AG09309 (cell line): ENCODE measurements around the gene PIK3C2A.
"Not testable (repeated sequence)": the region's sequence is repeated elsewhere in the genome, so short reads cannot be mapped to it uniquely, and the experiment has no call there.

ENCODE experiments used
- DNase-seq: peaks from one replicate; pipeline ENCODE4 v3.0.0-alpha.2; 2010; ENCODE audit warnings: low read depth
- H3K4me3 ChIP-seq: 2 replicates; pipeline ENCODE4 v1.5.1; 2011; ENCODE audit warnings: mild to moderate bottlenecking, low read depth, low read length, moderate library complexity; ENCODE audit not compliant: control insufficient read depth
- TF ChIP-seq, protein P1 (sequence below): IDR thresholded peaks from 2 replicates; pipeline ENCODE4 v1.5.1; 2011; ENCODE audit warnings: mild to moderate bottlenecking, low read depth, low read length, inconsistent platforms; ENCODE audit not compliant: insufficient read depth, control insufficient read depth; ENCODE audit errors: missing control alignments

PIK3C2A gene

GRCh38 chr11:17244046-17244445, 36.3 kb upstream of the PIK3C2A start:
- DNase-seq, result no peak
- H3K4me3 ChIP-seq, result no peak overlapping the region
- TF ChIP-seq, protein P1, sequence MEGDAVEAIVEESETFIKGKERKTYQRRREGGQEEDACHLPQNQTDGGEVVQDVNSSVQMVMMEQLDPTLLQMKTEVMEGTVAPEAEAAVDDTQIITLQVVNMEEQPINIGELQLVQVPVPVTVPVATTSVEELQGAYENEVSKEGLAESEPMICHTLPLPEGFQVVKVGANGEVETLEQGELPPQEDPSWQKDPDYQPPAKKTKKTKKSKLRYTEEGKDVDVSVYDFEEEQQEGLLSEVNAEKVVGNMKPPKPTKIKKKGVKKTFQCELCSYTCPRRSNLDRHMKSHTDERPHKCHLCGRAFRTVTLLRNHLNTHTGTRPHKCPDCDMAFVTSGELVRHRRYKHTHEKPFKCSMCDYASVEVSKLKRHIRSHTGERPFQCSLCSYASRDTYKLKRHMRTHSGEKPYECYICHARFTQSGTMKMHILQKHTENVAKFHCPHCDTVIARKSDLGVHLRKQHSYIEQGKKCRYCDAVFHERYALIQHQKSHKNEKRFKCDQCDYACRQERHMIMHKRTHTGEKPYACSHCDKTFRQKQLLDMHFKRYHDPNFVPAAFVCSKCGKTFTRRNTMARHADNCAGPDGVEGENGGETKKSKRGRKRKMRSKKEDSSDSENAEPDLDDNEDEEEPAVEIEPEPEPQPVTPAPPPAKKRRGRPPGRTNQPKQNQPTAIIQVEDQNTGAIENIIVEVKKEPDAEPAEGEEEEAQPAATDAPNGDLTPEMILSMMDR, result no peak

DNA sequence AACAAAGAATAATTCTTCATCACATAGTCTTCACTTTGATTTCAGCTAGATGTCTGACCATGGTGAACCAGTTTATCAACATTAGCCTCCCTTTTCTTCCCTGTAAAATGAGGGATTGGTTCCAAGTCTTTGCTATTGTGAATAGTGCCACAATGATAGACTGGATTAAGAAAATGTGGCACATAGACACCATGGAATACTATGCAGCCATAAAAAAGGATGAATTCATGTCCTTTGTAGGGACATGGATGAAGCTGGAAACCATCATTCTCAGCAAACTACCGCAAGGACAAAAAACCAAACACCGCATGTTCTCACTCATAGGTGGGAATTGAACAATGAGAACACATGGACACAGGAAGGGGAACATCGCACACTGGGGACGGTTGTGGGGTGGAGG, 35.2 kb upstream of the PIK3C2A start:
- DNase-seq, H3K4me3 ChIP-seq: not testable (repeated sequence)

DNA sequence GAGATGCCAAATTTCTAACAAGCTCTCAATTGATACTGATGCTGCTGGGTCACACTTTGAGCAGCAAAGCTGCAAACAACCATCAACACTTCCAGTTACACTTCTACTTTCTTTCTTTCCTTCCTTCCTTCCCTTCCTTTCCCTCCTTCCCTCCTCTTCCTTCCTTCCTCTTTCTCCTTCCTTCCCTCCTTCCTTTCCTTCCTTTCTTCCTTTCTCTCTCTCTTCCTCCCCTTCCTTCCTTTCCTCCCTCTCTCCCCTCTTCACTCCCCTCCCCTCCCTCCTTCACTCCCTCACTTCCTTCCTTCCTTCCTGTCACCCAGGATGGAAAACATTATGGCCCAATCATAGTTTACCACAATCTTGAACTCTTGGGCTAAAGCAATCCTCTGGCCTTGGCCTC, 33.0 kb upstream of the PIK3C2A start:
- TF ChIP-seq, protein P1, result no peak
- no peak overlapping the region for H3K4me3 ChIP-seq
- DNase-seq, result no peak

DNA sequence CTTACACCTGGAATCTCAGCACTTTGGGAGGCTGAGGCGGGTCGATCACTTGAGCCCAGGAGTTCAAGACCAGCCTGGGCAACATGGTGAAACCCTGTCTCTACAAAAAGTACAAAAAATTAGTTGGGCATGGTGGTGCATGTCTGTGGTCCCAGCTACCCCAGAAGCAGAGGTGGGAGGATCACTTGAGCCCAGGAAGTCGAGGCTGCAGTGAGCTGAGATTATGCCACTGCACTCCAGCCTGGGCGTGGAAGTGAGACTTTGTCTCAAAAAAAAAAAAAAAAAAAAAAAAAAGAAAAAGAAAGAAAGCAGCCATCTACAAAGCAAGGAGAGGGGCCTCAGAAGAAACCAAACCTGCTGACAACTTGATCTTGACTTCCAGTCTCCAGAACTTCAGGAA, 32.1 kb upstream of the PIK3C2A start:
- H3K4me3 ChIP-seq, DNase-seq: not testable (repeated sequence)

GRCh38 chr11:17238377-17238776, 30.6 kb upstream of the PIK3C2A start:
- no peak overlapping the region for H3K4me3 ChIP-seq
- DNase-seq, result no peak
- TF ChIP-seq, protein P1, result no peak

- no peak overlapping the region for H3K4me3 ChIP-seq
- TF ChIP-seq, protein P1, result no peak
- DNase-seq, result no peak
Measured at GRCh38 chr11:17233101-17233500, 25.3 kb upstream of the PIK3C2A start.

GRCh38 chr11:17230867-17231851, 23.4 kb upstream of the PIK3C2A start:
- DNase-seq, result no peak

More at GRCh38 chr11:17230867-17231851, 23.4 kb upstream of the PIK3C2A start:
- H3K4me3 ChIP-seq, result no peak overlapping the region
- TF ChIP-seq, protein P1, result no peak
